ENCODE data around the gene TMEM41B.
A peak's percentile ranks its signal among the peaks of the same experiment; 100 is the strongest.
"Not testable (repeated sequence)": the region's sequence is repeated elsewhere in the genome, so short reads cannot be mapped to it uniquely, and the experiment has no call there.

The TMEM41B gene

GRCh38 chr11:9314291-9315077 is at the start of gene TMEM41B:
TSS of gene TMEM41B (minus strand) at chr11:9314593. CDS start at chr11:9314441, 152 bp downstream.
- 0 out of 2 replicates have a peak, but pooled peaks have one; percentile 6 for TF ChIP-seq CTCF (IDR thresholded peaks at IDR 0.05; ENCODE audit: low read depth, low read length)
- H3K27ac ChIP-seq = peak within 1 kb of the TSS; percentile 91
- peaks cover 6% of the 10 kb centered on the region; the same call in 1 of the 2 replicates for H3K36me3 ChIP-seq
- peak; percentile 99 for DNase-seq
- H3K4me3 ChIP-seq (ENCODE audit: low read depth, low read length) = peak within 1 kb of the TSS; percentile 91
- H3K27me3 ChIP-seq (ENCODE audit: insufficient read depth, low read depth, severe bottlenecking) = no peaks in the 10 kb centered on the region
- no peaks in the 10 kb centered on the region for H3K9me3 ChIP-seq (ENCODE audit: severe bottlenecking)

GRCh38 chr11:9362393-9362863 is 48.0 kb upstream of the TMEM41B start:
- Histone ChIP-seq H3K27me3 (ENCODE audit: insufficient read depth, low read depth, severe bottlenecking) (no peaks in the 10 kb centered on the region), H3K27ac (peak overlapping the region; percentile 96), H3K4me3 (ENCODE audit: low read depth, low read length) (no peak overlapping the region), H3K36me3 (no peaks in the 10 kb centered on the region), H3K9me3 (ENCODE audit: severe bottlenecking) (no peaks in the 10 kb centered on the region)
- peak; percentile 83 for DNase-seq
- peak; percentile 33; the same call in 1 of the 2 replicates for TF ChIP-seq CTCF (IDR thresholded peaks at IDR 0.05; ENCODE audit: low read depth, low read length)

GRCh38 chr11:9360862-9361622 is 46.6 kb upstream of the TMEM41B start:
- H3K36me3 ChIP-seq; DNase-seq; H3K4me3 ChIP-seq (ENCODE audit: low read depth, low read length); H3K27me3 ChIP-seq (ENCODE audit: insufficient read depth, low read depth, severe bottlenecking); H3K9me3 ChIP-seq (ENCODE audit: severe bottlenecking): not testable (repeated sequence)
- H3K27ac ChIP-seq = peak overlapping the region; percentile 96

- no peak overlapping the region for H3K4me3 ChIP-seq (ENCODE audit: low read depth, low read length)
- H3K36me3 ChIP-seq = no peaks in the 10 kb centered on the region
- H3K27ac ChIP-seq = no peak overlapping the region
- no peaks in the 10 kb centered on the region for H3K9me3 ChIP-seq (ENCODE audit: severe bottlenecking)
- DNase-seq = no peak
- H3K27me3 ChIP-seq (ENCODE audit: insufficient read depth, low read depth, severe bottlenecking) = no peaks in the 10 kb centered on the region
- TF ChIP-seq CTCF (IDR thresholded peaks at IDR 0.05; ENCODE audit: low read depth, low read length) = no peak
Observed at GRCh38 chr11:9357041-9357440, 42.6 kb upstream of the TMEM41B start.

- H3K27me3 ChIP-seq (ENCODE audit: insufficient read depth, low read depth, severe bottlenecking) = no peaks in the 10 kb centered on the region
- H3K27ac ChIP-seq = no peak overlapping the region
Observed at GRCh38 chr11:9351321-9351881, 37.0 kb upstream of the TMEM41B start.

GRCh38 chr11:9347779-9348178 is 33.4 kb upstream of the TMEM41B start:
- H3K27me3 ChIP-seq (ENCODE audit: insufficient read depth, low read depth, severe bottlenecking); H3K36me3 ChIP-seq; H3K4me3 ChIP-seq (ENCODE audit: low read depth, low read length); H3K27ac ChIP-seq; DNase-seq; H3K9me3 ChIP-seq (ENCODE audit: severe bottlenecking): not testable (repeated sequence)

More at GRCh38 chr11:9351321-9351881, 37.0 kb upstream of the TMEM41B start:
- no peak overlapping the region for H3K4me3 ChIP-seq (ENCODE audit: low read depth, low read length)
- TF ChIP-seq CTCF (IDR thresholded peaks at IDR 0.05; ENCODE audit: low read depth, low read length) = no peak
- no peak for DNase-seq
- no peaks in the 10 kb centered on the region for H3K36me3 ChIP-seq
- no peaks in the 10 kb centered on the region for H3K9me3 ChIP-seq (ENCODE audit: severe bottlenecking)
